Measurements from ENCODE around the gene EXOG.
A peak's percentile ranks its signal among the peaks of the same experiment; 100 is the strongest.

Gene EXOG

GRCh38 chr3:38496131-38496910 is at the start of gene EXOG:
Gene EXOG (plus strand): TSS chr3:38496340. CDS start chr3:38496368, 28 bp downstream.
- peak; percentile 98 for DNase-seq

- no peak for DNase-seq
These were observed 49.3 kb upstream of the EXOG start for GRCh38 chr3:38446812-38447211.

GRCh38 chr3:38450853-38451252 is 45.3 kb upstream of the EXOG start:
- no peak for DNase-seq

- DNase-seq: peak; percentile 85
These were observed 42.8 kb upstream of the EXOG start, which contains the start of gene ACVR2B for GRCh38 chr3:38453075-38453912. Gene ACVR2B (plus strand): TSS chr3:38453890. CDS start chr3:38454323, 433 bp downstream.

- no peak for DNase-seq
These were observed 42.3 kb upstream of the EXOG start for GRCh38 chr3:38453913-38454177.

GRCh38 chr3:38454178-38454883 is 41.8 kb upstream of the EXOG start:
- DNase-seq: peak; percentile 61

GRCh38 chr3:38454884-38455638 is 41.1 kb upstream of the EXOG start:
- peak; percentile 76 for DNase-seq

GRCh38 chr3:38455639-38456430 is 40.3 kb upstream of the EXOG start:
- DNase-seq: no peak

GRCh38 chr3:38457111-38458003 is 38.8 kb upstream of the EXOG start:
- no peak for DNase-seq

- DNase-seq: no peak
These were observed 37.2 kb upstream of the EXOG start for GRCh38 chr3:38458796-38459498.

- DNase-seq: no peak
These were observed 36.6 kb upstream of the EXOG start for GRCh38 chr3:38459499-38460048.

- DNase-seq: no peak
These were observed 35.5 kb upstream of the EXOG start for GRCh38 chr3:38460377-38461270.

GRCh38 chr3:38465588-38466154 is 30.5 kb upstream of the EXOG start:
- DNase-seq: no peak

- no peak for DNase-seq
These were observed 27.4 kb upstream of the EXOG start for GRCh38 chr3:38468765-38469164.

GRCh38 chr3:38469852-38470251 is 26.3 kb upstream of the EXOG start:
- DNase-seq: no peak

GRCh38 chr3:38471260-38471857 is 24.8 kb upstream of the EXOG start:
- DNase-seq: no peak

- DNase-seq: no peak
These were observed 23.8 kb upstream of the EXOG start for GRCh38 chr3:38472342-38472741.

GRCh38 chr3:38473229-38473628 is 22.9 kb upstream of the EXOG start:
- no peak for DNase-seq
